GM12874 (cell line): ENCODE results near the gene P2RX2.

Source experiments
- TF ChIP-seq, protein P1 (sequence below): IDR thresholded peaks from 2 replicates; pipeline ENCODE4 v1.5.1; 2011; ENCODE audit warnings: low read depth, mild to moderate bottlenecking, control low read depth, low read length, moderate library complexity; ENCODE audit not compliant: insufficient read depth

The P2RX2 gene

DNA sequence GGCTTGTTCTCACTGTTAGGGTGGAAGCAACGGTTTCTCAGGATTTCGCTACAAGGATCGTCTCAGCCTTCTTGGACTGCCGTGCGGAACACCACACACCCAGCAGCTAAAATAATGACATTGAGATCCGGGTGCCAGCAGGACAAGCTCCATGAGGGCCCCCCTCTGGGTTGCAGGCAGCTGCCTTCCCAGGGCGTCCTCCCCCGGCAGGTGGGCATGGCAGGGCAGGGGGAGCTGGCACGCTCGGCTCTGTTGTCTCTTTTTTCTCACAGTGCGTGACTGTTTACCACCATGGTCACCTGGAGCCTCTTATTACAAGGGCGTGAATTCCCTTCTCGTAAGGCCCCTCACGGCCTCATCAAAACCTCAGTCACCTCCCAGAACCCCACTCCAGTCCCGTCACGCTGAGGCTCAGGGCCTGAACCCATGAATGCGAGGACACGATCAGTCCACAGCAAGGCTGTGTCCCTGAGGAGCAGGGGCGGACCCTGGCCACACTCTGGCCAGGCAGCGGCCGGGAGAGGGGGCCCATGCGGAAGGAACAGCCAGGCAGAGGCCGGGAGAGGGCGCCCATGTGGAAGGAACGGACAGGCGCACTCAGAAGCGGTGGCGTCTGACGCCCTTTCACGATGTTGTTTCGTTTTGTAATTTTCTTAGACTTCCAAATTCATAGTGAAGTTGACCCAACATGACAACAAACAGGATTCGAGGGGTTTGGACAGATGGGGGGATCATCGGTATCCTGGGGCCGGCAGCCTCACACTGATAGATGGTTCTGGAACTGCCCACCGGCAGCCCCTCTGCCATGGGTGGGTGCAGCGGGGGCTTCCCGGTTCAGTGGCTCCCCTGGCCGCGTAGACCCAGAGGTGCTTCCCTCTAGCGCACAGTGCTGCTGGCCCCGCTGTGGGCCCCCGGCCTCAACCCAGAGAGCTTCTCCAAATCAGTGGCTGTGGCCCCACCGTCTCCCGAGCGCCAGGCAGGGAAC lies 18.2 kb upstream of the P2RX2 start:
- TF ChIP-seq, protein P1, sequence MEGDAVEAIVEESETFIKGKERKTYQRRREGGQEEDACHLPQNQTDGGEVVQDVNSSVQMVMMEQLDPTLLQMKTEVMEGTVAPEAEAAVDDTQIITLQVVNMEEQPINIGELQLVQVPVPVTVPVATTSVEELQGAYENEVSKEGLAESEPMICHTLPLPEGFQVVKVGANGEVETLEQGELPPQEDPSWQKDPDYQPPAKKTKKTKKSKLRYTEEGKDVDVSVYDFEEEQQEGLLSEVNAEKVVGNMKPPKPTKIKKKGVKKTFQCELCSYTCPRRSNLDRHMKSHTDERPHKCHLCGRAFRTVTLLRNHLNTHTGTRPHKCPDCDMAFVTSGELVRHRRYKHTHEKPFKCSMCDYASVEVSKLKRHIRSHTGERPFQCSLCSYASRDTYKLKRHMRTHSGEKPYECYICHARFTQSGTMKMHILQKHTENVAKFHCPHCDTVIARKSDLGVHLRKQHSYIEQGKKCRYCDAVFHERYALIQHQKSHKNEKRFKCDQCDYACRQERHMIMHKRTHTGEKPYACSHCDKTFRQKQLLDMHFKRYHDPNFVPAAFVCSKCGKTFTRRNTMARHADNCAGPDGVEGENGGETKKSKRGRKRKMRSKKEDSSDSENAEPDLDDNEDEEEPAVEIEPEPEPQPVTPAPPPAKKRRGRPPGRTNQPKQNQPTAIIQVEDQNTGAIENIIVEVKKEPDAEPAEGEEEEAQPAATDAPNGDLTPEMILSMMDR = peak; percentile 64

DNA sequence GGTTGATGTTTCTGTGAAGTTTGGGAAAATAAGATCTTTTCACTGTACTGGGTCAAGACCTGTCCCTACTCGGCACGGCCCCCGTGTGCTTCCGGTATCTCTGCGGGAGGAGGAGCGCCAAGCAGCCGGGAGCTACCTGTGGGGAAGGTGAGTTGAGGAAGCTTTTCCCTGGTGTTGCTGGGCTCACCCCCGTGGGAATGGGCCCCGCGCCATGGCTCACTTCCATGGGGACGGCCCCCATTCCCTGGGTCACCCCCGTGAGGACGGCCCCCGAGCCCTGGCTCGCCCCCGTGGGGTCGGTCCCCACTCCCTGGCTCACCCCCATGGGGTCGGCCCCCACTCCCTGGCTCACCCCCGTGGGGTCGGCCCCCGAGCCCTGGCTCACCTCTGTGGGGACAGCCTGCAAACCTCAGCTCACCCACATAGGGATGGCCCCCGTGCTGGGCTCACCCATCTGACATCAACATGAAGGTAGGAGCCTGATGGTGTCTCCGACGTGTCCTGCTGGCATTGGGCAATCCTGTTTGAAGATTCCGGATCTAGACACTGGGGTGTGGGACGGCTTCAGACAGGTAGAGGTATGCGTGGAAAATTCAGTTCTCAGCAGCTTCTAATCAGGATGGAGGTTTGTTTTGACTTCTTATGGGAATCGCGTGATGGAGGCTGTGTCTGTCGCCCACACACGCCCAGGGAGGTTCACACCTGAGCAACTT lies 17.2 kb upstream of the P2RX2 start:
- TF ChIP-seq, protein P1 = no peak

DNA sequence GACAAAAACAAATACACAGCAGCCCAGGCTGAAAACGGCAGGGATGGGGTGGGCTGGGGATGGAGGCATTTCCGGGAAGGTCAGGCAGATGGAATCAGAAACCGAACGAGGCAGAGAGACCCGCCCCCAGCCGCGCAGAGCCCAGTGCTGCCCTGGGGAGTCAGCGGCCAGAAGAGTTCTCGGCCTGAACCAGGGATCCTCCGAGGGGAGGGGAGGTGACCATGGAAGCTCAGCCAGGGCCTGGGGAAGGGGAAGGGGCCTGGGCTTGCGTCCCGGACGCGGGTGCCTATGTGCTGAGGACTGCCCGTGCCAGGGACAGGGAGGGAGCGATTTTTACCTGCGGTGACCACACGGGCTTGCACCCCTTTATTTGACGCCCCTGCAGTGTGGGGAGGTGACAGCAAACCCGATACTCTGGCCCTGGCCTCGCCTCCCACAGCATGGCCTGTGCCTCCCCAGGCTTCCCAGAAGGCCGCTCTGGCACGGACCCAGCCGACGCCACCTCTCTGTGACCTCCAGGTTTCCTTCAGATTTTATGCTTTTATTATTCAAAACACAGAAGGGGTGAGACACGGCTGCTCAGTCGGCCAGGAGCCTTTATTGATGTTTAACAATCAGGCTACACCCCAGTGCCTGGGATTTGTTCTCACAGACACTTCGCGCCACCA lies 15.9 kb upstream of the P2RX2 start:
- TF ChIP-seq, protein P1 = no peak

DNA sequence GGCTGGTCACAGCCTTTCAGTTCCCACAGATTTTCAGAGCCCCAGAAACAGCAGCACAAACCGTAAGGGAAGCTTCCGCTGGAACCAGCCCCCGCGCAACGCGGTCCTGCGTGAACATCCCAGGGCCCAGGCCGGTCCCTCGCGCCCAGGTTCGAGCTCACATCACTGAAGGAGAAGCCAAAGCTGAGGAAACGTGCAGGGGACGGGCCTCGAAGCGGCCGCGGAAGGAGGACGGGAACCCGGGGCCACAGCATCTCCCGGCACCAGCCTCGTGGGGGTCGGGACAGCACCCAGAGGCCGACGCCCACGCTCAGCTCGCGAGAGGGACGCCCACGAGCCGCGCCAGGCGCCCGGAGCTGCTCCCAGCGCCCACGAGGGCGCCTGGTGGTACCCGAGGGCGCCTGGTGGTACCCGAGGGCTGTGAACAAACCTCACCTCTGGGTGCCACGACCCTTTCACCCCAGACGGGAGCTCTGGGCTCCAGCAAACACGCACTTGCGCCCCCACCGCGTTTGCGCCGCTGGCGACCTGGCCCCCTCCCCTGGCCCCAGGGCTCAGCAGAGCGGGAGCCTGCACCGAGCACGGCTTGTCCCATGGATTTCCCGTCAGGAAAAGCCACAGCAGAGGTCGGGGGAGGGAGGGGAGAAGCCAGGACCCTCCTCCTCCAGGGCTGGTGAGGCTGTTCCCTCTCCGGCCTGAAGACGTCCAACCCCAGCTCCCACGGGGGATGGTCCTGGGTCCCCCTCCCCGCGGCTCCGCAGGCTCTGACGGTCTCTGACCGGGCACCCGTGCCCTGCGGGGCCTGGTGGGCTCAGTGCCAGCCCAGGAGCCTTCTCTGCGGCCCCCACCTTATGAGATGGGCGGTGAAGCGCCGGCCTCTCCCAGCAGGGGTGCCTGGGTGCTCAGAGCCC lies 15.1 kb upstream of the P2RX2 start:
- TF ChIP-seq, protein P1 = no peak

DNA sequence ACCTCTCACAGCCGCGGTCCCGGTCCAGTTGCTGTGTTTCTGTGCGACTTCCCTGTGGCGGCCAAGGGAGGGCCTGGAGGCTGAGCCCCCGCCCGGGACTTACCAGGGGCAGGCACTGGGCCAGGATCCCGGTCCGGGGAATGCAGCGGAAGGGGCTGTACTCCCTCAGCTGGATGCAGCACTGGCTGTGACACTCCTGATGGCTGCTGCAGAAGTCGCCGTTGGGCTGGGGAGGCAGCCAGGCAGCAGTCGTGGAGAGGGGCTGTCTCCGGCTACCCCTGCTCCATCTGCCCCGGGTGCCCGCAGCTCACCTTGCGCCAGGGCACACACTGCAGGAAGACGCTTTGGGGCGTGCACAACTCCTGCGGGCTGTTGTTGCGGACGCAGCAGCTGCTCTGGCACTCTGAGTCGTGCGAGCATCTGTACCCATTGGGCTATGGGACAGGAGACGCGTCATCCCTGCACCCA lies 14.4 kb upstream of the P2RX2 start:
- TF ChIP-seq, protein P1 = no peak

DNA sequence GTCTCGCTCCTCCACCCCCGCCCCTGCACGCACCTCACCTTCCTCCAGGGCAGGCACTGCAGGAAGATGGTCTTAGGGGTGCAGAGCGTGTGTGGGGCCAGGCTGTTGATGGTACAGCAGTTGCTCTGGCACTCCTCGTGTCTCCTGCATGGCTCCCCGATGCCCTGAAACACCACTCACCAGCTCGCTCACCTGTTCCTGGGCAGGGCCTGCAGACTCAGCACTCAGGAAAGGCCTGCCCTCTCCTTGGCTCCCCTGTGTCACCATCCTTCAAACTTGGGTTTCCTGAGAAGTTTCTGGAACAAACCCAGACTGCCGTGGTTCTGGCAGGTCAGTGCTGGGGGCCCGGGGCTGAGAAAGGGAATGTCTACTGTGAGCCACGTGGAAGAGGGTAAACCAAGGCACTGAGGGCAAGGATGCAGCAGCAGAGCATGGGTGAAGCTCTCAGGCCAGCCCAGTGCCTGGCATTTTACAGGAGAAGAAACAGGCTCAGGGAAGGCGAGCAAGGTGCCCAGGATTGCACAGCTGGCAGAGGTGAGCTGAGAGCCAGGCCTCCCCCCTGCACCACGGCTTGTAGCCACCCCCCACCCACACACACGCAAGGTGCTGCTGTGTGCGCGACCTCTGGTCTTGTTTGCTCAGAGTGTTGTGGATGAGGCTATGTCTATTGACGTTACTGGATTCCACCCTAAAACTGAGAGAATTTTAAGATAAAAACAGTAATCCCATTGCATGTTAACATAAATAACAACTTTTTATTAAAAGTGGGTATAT lies 13.7 kb upstream of the P2RX2 start:
- TF ChIP-seq, protein P1 = no peak
